Islet of Langerhans (tissue), 1 donor: ENCODE measurements around the gene SLC16A7.
"Not testable (repeated sequence)": the region's sequence is repeated elsewhere in the genome, so short reads cannot be mapped to it uniquely, and the experiment has no call there.

Experiments
- FAIRE-seq: peaks from one replicate; lab custom pipeline; 2011; peaks lifted over from hg19 to GRCh38; lab: Jason Lieb, UNC

Gene SLC16A7, protein sequence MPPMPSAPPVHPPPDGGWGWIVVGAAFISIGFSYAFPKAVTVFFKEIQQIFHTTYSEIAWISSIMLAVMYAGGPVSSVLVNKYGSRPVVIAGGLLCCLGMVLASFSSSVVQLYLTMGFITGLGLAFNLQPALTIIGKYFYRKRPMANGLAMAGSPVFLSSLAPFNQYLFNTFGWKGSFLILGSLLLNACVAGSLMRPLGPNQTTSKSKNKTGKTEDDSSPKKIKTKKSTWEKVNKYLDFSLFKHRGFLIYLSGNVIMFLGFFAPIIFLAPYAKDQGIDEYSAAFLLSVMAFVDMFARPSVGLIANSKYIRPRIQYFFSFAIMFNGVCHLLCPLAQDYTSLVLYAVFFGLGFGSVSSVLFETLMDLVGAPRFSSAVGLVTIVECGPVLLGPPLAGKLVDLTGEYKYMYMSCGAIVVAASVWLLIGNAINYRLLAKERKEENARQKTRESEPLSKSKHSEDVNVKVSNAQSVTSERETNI

DNA sequence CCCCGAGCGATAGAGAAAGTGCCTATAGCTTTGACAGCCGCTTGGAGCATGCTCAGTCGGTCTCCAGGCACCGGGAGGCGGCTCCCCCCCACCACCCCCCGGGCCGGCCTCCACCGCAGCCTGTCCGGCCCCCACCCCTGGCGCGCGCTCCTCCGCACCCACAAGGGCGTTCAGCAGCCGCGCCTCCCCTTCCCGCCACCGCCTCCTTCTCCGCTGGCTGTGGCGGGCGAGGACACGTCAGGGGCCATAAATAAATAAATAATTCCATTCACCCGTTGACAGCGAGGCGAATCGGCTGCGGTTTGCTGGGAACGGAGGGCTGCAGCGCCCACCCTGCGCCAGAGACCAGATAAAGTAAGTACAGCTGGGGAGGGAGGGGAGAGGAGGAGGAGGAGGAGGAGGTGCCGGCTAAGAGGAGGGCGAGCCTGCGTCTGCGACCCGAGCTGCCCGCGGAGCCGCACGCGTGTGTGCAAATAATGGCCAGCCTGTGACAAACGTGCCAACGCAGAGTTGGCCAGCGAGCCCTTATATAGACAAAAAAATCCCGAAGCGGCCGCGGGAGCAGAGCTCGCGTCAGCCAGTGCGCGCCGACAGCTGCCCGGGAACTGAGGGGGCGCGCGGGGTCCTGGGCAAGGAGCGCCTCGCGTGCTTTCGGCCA is at the start of gene SLC16A7:
SLC16A7 (plus strand) TSS at position 147 of the 658 bp plus-strand sequence. CDS start 108,773 bp downstream, outside the sequence.
- FAIRE-seq, result no peak

GRCh38 chr12:59548930-59549329 is 46.9 kb upstream of the SLC16A7 start:
- no peak for FAIRE-seq

DNA sequence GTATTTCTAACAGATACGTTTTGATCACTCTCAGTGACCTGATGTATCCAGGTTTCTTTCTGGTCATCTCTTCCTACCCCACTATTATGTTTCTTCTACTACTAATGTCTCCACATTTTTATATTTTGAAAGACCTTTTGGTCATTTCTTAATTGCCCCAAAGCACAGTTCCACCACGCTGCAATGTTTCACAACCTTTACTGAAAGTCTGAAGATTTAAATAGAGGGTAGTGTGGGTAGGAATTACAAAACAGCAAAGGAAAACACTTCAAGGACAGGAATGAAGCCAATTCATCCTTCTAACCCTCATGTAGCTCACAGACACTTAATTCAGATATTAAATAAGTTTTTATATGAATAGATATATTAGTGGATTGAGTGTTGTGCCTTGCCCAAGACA is 36.1 kb upstream of the SLC16A7 start:
- FAIRE-seq, result no peak

DNA sequence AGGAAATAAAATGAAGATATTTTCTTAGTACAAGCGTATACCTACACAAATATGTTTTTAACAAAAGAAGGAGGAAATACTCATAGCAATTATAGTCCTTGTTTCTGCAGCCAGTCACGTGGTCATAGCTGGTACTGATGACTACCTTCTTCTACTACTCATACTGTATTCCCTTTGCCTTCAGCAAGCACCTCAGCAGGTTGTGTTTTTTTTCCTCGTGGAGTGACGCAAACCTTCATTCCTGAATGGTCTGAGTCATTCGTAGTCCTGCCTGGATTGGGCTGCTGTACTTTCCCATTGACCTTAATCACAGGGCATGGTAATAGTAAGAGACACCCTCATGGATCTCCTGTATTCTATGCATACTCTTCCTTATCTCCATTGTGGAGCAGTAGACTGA is 25.7 kb upstream of the SLC16A7 start:
- FAIRE-seq, result no peak

- no peak for FAIRE-seq
These were observed 21.4 kb upstream of the SLC16A7 start for GRCh38 chr12:59574406-59574805.

DNA sequence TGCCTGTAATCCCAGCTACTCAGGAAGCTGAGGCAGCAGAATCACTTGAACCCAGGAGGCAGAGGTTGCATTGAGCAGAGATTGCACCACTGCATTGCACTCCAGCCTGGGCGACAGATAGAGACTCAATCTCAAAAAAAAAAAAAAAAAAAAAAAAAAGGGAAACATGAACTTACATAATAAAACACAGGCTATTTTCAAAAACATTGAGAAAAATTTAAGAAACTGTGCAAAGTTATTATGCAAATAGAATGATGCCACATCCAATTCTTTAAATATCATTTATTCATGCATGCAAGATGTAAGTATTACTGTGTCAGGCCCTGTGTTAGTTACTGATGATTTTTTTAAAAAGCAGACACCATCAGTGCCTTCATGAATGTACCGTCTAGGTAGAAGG is 20.0 kb upstream of the SLC16A7 start:
- FAIRE-seq, result no peak

GRCh38 chr12:59578254-59578653 is 17.6 kb upstream of the SLC16A7 start:
- no peak for FAIRE-seq

DNA sequence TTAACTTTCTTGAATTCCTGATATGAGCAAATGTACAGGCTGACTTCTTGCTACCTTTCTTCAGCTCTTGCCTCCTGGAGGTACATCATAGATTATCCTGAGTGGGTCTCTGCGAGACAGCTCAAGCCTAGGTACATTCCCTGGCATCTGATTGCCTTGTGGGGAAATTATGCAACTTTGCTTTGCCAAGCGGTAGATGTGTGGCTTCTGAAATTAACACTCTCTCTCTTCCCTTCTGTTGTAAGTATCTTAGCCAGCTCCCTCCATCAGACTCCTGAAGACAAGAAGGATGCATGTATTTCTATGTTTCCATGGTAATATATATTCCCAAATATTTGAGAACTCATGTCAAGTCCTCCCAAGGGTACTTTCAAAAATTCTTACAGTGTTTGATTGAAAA is 16.2 kb upstream of the SLC16A7 start:
- no peak for FAIRE-seq

- FAIRE-seq, result no peak
These were observed 15.8 kb upstream of the SLC16A7 start for GRCh38 chr12:59580050-59580449.

- no peak for FAIRE-seq
These were observed 12.7 kb upstream of the SLC16A7 start for GRCh38 chr12:59583003-59583712.

DNA sequence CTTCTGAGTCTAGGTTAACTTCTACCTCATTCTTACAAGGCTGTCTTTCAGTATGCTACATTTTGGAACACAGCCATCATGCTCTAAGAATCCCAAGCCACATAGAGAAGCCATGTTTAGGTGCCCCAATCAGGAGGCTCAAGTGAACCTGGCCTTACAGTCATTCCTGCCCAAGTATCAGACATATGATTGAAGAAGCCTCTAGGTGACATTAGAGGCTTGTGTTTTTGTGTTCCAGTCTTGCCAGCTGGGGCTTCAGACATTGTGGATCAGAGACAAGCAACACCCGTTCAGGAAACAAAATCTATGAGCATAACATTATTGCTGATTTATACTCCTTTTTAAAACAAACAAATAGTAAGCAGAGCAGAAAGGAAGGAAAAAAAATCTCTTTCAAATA is 8.1 kb upstream of the SLC16A7 start:
- no peak for FAIRE-seq

- FAIRE-seq, result no peak
These were observed 2.1 kb upstream of the SLC16A7 start for GRCh38 chr12:59593761-59594160.

GRCh38 chr12:59594943-59595500 is 807 bp upstream of the SLC16A7 start:
- FAIRE-seq, result no peak

GRCh38 chr12:59595565-59595882 is 305 bp upstream of the SLC16A7 start:
- FAIRE-seq, result no peak

DNA sequence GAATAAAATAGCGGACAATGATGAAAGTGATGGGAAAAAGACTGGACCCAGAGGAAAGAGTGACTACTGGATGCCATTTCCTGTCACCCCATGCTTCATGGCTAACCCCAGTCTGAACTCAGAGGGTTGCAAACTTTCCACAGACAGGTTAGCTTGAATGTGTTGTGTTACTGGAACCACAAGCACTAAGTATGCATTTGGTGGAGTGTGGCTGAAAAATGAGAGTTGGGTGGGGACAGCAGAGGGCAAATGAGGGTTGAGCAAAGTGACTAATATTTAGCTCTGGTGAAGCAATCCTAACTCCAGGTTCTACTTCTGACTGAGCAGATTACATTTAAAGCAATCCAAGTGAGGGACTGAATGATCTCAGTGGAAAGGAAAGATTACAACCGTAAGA is 1.6 kb downstream of the SLC16A7 start:
- peak; percentile 21 for FAIRE-seq

- no peak for FAIRE-seq
These were observed 4.3 kb downstream of the SLC16A7 start for GRCh38 chr12:59600171-59600570.

GRCh38 chr12:59603754-59604153 is 7.9 kb downstream of the SLC16A7 start:
- FAIRE-seq, result no peak

DNA sequence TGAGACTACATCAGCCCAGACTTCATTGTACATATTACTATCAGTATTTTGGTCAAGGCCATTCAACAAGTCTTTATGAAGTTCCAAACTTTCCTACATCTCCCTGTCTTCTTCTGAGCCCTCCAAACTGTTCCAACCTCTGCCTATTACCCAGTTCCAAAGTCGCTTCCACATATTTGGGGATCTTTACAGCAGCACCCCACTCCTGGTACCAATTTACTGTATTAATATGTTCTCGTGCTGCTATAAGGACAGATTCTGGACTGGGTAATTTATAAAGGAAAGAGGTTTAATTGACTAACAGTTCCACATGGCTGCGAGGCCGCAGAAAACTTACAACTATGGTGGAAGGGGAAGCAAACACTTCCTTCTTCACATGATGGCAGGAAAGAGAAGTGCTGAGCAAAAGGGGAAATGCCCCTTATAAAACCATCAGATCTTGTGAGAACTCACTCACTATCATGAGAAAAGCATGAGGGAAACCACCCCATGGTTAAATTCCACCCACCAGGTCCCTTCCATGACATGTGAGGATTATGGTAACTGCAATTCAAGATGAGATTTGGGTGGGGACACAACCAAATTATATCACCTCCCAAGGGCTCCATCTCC is 17.1 kb downstream of the SLC16A7 start:
- FAIRE-seq, result not testable (repeated sequence)

GRCh38 chr12:59615392-59616165 is 19.8 kb downstream of the SLC16A7 start:
- no peak for FAIRE-seq

DNA sequence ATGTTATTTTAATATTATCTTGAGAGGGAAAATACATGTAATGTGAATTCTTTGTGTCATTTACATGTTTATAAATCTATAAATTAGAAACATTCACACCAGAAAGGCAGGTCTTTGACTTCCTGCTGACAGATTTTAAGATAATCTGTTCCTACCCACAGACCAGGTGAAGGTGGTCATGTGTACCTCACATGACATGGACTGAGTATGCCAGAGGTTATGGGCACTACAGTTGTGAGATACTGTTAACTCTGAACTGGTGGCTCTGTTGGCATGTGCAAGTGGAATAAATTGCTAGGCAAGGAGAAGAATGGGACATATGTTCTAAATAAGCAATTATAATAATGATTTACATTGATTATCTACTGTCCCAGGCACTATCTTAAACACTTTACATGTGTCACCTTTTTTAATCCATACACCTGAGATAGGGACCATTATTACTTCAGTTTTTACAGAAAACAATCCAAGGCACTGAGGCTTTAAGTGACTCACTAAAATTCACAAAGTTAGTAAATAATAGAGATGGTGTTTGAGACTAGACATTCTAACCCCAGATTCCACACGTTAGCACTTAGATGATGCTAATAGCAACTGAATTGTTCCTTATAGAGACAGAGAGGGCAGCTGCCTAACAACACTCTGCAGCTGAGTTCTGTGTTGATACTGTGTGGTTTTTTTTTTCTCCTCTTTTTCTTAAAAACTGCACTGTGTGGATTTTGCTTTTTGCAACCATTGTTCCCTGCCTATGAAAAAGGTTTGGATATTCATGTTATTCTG is 23.8 kb downstream of the SLC16A7 start:
- no peak for FAIRE-seq

GRCh38 chr12:59620326-59620725 is 24.5 kb downstream of the SLC16A7 start:
- FAIRE-seq, result no peak
